HuH-7 (cell line): ENCODE measurements around the gene ELF1.
"Not testable (repeated sequence)": the region's sequence is repeated elsewhere in the genome, so short reads cannot be mapped to it uniquely, and the experiment has no call there.

ENCODE experiments used
- DNase-seq: peaks from one replicate; pipeline ENCODE4 v3.0.0; 2011; ENCODE audit warnings: low spot score

Gene ELF1

DNA sequence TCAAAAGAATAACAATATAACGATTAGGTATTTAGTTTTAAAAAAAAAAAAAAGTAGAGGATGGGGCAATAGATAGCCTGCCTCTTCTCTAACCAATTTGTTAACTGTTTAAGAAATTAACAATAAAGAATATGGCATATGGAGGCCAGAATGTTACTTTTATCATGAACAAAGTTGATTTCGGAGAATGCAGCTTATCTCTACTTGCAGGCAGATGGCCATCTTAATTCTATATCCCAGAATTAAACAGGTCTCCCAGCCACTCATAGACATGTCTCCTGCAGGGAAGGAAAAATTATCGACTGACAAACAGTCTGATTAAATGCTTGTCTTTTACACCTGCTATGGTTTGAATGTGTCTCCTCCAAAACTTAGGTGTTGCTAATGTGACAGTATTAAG lies 133.1 kb downstream of the ELF1 start:
- DNase-seq, result no peak

DNA sequence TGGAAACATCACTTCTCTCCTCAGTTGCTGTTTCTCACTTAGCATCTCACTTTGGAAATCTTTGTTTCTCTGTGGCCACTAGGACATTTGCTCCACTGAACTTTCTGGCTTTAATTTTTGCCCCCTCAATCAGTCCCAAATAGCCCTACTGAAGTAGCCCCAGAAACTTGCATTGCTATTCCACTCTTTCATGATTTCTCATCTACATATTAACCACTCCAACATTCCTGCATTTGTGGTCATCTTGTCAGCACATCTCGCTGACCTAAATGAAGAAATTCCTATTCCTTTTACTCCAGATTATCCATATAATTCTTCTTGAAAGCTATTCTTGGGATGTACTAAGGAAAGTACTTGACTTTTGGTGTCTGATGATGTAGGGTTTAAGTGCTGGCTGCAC lies 134.9 kb downstream of the ELF1 start:
- not testable (repeated sequence) for DNase-seq
